ENCODE results near the gene C2orf42. TPM values are rescaled to one million over a fixed set of nuclear protein-coding genes. Genes with fewer than 3 reads are reported as not detected.
"Not testable (repeated sequence)": the region's sequence is repeated elsewhere in the genome, so short reads cannot be mapped to it uniquely, and the experiment has no call there.

The C2orf42 gene
- total RNA-seq, 1 experiment from 2014 or later = 17.1 TPM

DNA sequence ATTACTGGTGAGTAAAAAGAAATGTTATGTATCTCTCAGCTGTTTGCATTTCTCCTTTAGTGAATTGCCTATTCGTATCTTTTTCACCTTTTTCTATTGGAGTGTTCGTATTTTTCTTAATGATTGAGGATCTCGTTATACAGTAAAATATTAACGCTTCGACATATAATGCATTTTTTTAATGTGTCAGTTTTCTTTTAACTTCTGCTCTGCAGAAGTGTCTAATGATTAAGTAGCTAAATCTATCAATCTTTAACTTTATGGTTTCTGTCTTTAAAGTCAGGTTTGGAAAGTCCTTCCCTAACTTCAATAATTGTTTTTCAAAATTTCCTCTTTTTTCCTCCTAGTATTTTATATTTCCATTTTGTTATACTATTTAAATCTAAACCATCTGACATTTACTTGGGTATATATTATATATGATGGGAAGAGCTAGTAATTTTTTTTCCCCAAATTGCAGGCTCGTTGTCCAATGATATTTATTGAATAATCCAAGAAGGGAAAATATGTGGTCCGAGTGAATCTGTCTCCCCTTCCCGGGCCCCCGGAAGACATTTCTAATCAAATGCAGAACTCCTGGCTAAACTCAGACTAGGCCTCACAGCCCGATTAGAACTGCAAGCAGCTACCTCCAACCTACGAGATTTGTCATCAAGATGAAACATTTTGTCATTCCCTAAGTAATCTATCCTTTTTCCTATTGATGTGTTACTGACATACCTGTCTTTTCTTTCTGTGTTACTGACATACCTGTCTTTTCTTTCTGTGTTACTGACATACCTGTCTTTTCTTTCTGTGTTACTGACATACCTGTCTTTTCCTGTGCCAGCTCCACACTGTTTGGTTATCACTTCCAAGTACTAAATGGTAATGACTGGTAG lies 86.3 kb downstream of the C2orf42 start:
- H3K36me3 ChIP-seq (ENCODE audit: low read depth, low read length) = no peaks in the 10 kb centered on the region
- no peaks in the 10 kb centered on the region for H4K20me1 ChIP-seq (ENCODE audit: low read length)
- TF ChIP-seq EZH2 (IDR thresholded peaks at IDR 0.05; ENCODE audit: low read length, unreplicated experiment) (no peak), EZH2phosphoT487 (IDR thresholded peaks at IDR 0.05; ENCODE audit: borderline replicate concordance, low read length) (no peak)
- TF ChIP-seq, protein P1, sequence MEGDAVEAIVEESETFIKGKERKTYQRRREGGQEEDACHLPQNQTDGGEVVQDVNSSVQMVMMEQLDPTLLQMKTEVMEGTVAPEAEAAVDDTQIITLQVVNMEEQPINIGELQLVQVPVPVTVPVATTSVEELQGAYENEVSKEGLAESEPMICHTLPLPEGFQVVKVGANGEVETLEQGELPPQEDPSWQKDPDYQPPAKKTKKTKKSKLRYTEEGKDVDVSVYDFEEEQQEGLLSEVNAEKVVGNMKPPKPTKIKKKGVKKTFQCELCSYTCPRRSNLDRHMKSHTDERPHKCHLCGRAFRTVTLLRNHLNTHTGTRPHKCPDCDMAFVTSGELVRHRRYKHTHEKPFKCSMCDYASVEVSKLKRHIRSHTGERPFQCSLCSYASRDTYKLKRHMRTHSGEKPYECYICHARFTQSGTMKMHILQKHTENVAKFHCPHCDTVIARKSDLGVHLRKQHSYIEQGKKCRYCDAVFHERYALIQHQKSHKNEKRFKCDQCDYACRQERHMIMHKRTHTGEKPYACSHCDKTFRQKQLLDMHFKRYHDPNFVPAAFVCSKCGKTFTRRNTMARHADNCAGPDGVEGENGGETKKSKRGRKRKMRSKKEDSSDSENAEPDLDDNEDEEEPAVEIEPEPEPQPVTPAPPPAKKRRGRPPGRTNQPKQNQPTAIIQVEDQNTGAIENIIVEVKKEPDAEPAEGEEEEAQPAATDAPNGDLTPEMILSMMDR (conservative IDR thresholded peaks at IDR 0.05; ENCODE audit: low read depth, low read length) = no peak
- no TSS peak for BruUV-seq (replicated peaks)
- H3K27ac ChIP-seq (ENCODE audit: low read length) = no peak overlapping the region
- no peaks in the 10 kb centered on the region for H3K79me2 ChIP-seq (ENCODE audit: low read length)
- no peak for ATAC-seq
- no peak overlapping the region for H3K4me3 ChIP-seq (ENCODE audit: low read length)
- no peaks in the 10 kb centered on the region for H3K9me3 ChIP-seq (ENCODE audit: low read length)
- DNase-seq = no peak
- H3K9ac ChIP-seq (ENCODE audit: low read length) = no peak overlapping the region
- no peaks in the 10 kb centered on the region for H3F3A ChIP-seq (ENCODE audit: low read length, unreplicated experiment)
- intact Hi-C loops (cut with micrococcal nuclease) = no loop called here
- no peak overlapping the region for H2AFZ ChIP-seq (ENCODE audit: low read length)
- no peak overlapping the region for H3K4me2 ChIP-seq (ENCODE audit: low read length)
- H3K9me2 ChIP-seq (replicated peaks; ENCODE audit: low read length) = no peaks in the 10 kb centered on the region
- POLR2A ChIA-PET (ENCODE audit: unreplicated experiment) = no interaction called here
- H3K4me1 ChIP-seq (ENCODE audit: insufficient read depth, low read length) = peaks cover 12% of the 10 kb centered on the region
- CTCF ChIA-PET = no interaction called here
- no peaks in the 10 kb centered on the region for H3K27me3 ChIP-seq (ENCODE audit: low read length)

DNA sequence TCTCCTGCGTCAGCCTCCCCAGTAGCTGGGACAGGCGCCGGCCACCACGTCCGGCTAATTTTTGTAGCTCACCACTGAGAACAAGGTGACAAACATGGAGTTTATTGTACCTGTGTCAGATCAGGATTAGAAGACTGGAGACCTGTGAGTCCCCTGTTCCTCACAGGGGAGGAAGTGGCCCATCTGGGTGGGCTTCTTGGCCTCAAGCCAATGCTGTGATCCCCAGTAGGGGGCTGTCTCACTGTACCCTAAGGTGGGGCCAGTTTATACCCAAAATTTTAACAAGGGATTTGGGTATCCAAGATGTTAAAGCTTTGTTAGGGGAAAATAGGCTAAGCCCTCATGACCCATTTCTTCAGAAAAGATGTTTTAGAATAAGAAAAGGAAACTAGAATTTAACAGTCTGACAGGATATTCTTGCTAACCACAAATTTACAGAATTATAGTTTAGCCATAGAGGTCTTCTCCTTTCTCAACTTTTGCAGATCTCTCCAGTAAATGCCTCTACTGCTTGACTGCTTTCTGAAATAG lies 87.2 kb downstream of the C2orf42 start:
- Histone ChIP-seq H3F3A (ENCODE audit: low read length, unreplicated experiment) (no peaks in the 10 kb centered on the region), H2AFZ (ENCODE audit: low read length) (no peak overlapping the region), H3K9ac (ENCODE audit: low read length) (no peak overlapping the region), H3K9me3 (ENCODE audit: low read length) (no peaks in the 10 kb centered on the region), H3K79me2 (ENCODE audit: low read length) (no peaks in the 10 kb centered on the region), H3K9me2 (replicated peaks; ENCODE audit: low read length) (no peaks in the 10 kb centered on the region), H3K27ac (ENCODE audit: low read length) (no peak overlapping the region), H4K20me1 (ENCODE audit: low read length) (no peaks in the 10 kb centered on the region), H3K4me3 (ENCODE audit: low read length) (no peak overlapping the region), H3K4me1 (ENCODE audit: insufficient read depth, low read length) (peaks cover 6% of the 10 kb centered on the region), H3K4me2 (ENCODE audit: low read length) (no peak overlapping the region), H3K36me3 (ENCODE audit: low read depth, low read length) (no peaks in the 10 kb centered on the region), H3K27me3 (ENCODE audit: low read length) (no peaks in the 10 kb centered on the region)
- TF ChIP-seq EZH2phosphoT487 (IDR thresholded peaks at IDR 0.05; ENCODE audit: borderline replicate concordance, low read length) = no peak
- TF ChIP-seq, protein P1 (conservative IDR thresholded peaks at IDR 0.05; ENCODE audit: low read depth, low read length) = no peak
- no peak for TF ChIP-seq EZH2 (IDR thresholded peaks at IDR 0.05; ENCODE audit: low read length, unreplicated experiment)
- ATAC-seq = no peak
- POLR2A ChIA-PET (ENCODE audit: unreplicated experiment) = no interaction called here
- DNase-seq = no peak
- no TSS peak for BruUV-seq (replicated peaks)
- intact Hi-C loops (cut with micrococcal nuclease) = no loop called here
- CTCF ChIA-PET = no interaction called here

DNA sequence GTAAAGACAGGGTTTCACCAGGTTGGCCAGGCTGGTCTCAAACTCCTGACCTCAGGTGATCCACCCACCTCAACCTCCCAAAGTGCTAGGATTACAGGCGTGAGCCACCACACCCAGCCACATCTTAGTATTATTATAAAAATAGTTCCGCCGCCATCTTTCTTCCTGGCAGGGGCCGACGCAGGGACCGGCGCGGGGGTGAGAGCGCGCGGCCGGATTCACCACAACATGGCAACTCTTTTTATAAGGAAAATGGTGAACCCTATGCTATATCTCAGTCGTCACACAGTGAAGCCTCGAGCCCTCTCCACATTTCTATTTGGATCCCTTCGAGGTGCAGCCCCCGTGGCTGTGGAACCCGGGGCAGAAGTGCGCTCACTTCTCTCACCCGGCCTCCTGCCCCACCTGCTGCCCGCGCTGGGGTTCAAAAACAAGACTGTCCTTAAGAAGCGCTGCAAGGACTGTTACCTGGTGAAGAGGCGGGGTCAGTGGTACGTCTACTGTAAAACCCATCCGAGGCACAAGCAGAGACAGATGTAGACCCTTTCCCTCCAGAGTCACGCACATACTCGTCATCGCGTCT lies 88.4 kb downstream of the C2orf42 start:
- H2AFZ ChIP-seq (ENCODE audit: low read length); H3K27me3 ChIP-seq (ENCODE audit: low read length); POLR2A ChIA-PET (ENCODE audit: unreplicated experiment); H3K9me3 ChIP-seq (ENCODE audit: low read length); H4K20me1 ChIP-seq (ENCODE audit: low read length); H3K4me2 ChIP-seq (ENCODE audit: low read length); H3F3A ChIP-seq (ENCODE audit: low read length, unreplicated experiment); BruUV-seq (replicated peaks); DNase-seq; intact Hi-C loops (cut with micrococcal nuclease); ATAC-seq; CTCF ChIA-PET; H3K4me1 ChIP-seq (ENCODE audit: insufficient read depth, low read length); H3K79me2 ChIP-seq (ENCODE audit: low read length); H3K9me2 ChIP-seq (replicated peaks; ENCODE audit: low read length); H3K27ac ChIP-seq (ENCODE audit: low read length); H3K9ac ChIP-seq (ENCODE audit: low read length); H3K4me3 ChIP-seq (ENCODE audit: low read length); H3K36me3 ChIP-seq (ENCODE audit: low read depth, low read length): not testable (repeated sequence)

DNA sequence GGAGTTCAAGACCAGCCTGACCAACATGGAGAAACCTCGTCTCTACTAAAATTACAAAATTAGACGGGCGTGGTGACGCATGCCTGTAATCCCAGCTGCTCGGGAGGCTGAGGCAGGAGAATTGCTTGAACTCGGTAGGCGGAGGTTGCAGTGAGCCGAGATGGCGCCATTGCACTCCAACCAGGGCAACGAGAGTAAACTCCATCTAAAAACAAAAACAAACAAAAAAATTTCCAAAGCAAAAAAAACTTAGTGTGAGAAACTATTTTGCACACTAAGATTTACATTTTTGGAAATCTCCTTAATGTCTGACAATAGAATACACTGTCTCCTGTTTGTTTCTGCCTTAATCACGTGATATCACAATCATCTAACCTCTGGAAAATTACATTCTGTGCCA lies 89.1 kb downstream of the C2orf42 start:
- H3K79me2 ChIP-seq (ENCODE audit: low read length); ATAC-seq; H3K9me2 ChIP-seq (replicated peaks; ENCODE audit: low read length); H3K4me2 ChIP-seq (ENCODE audit: low read length); H2AFZ ChIP-seq (ENCODE audit: low read length); H3K27me3 ChIP-seq (ENCODE audit: low read length); intact Hi-C loops (cut with micrococcal nuclease); DNase-seq; CTCF ChIA-PET; H4K20me1 ChIP-seq (ENCODE audit: low read length); H3K36me3 ChIP-seq (ENCODE audit: low read depth, low read length); H3F3A ChIP-seq (ENCODE audit: low read length, unreplicated experiment); POLR2A ChIA-PET (ENCODE audit: unreplicated experiment); H3K9ac ChIP-seq (ENCODE audit: low read length); H3K27ac ChIP-seq (ENCODE audit: low read length); H3K4me1 ChIP-seq (ENCODE audit: insufficient read depth, low read length); H3K9me3 ChIP-seq (ENCODE audit: low read length); BruUV-seq (replicated peaks); H3K4me3 ChIP-seq (ENCODE audit: low read length): not testable (repeated sequence)
